Esophagus (tissue), 2 donors: ENCODE results near the gene F2RL2. TPM values are rescaled to one million over a fixed set of nuclear protein-coding genes. Genes with fewer than 3 reads are reported as not detected.

Experiments used
- H3K27ac ChIP-seq, 2 donors: one replicate each; pipeline ENCODE4 v1.5.1; 2013; ENCODE audit warnings: low read depth in 2 of 2, mild to moderate bottlenecking in 2 of 2, inconsistent platforms in 1 of 2, low read length in 1 of 2, moderate library complexity in 1 of 2
- H3K27me3 ChIP-seq, 2 donors: one replicate each; pipeline ENCODE4 v1.6.1; 2013; ENCODE audit warnings: low read length in 2 of 2, control low read depth in 1 of 2, mild to moderate bottlenecking in 1 of 2; ENCODE audit not compliant: insufficient read depth in 2 of 2, control insufficient read depth in 1 of 2
- H3K36me3 ChIP-seq, 2 donors: one replicate each; pipeline ENCODE4 v1.6.1; 2013; ENCODE audit warnings: low read length in 1 of 2; ENCODE audit not compliant: control insufficient read depth in 2 of 2, insufficient read depth in 2 of 2
- H3K4me1 ChIP-seq, 2 donors: one replicate each; pipeline ENCODE4 v1.6.1; 2013; ENCODE audit warnings: low read length in 1 of 2; ENCODE audit not compliant: control insufficient read depth in 2 of 2, insufficient read depth in 2 of 2
- H3K4me3 ChIP-seq, 2 donors: one replicate each; pipeline ENCODE4 v1.5.1; 2013; ENCODE audit warnings: low read length in 2 of 2, mild to moderate bottlenecking in 2 of 2, low read depth in 1 of 2, moderate library complexity in 1 of 2
- H3K9me3 ChIP-seq, 2 donors: one replicate each; pipeline ENCODE4 v1.6.1; 2013; ENCODE audit warnings: mild to moderate bottlenecking in 2 of 2, low read depth in 1 of 2, low read length in 1 of 2, moderate library complexity in 1 of 2; ENCODE audit not compliant: control insufficient read depth in 2 of 2, insufficient read depth in 1 of 2
- WGBS, 2 donors: extraction: QIAGEN DNeasy Blood & Tissue Kit; methylation state at CpG; one replicate each; pipeline ENCODE4 v1.1.7; 2013; 5-methylcytosine and 5-hydroxymethylcytosine counted together
- polyA plus RNA-seq, 2 donors: library from polyadenylated mRNA; stranded (reverse); fragments of 200-250 nt; gene quantifications; one replicate each; pipeline ENCODE4 v1.2.3, GENCODE V29; 2013
- donor health status: healthy with polysubstance abuse.
- donor health status: Bipolar disorder and iron deficiency.

F2RL2 gene
- polyA plus RNA-seq, 2 donors = 0.06 to 0.21 TPM

DNA sequence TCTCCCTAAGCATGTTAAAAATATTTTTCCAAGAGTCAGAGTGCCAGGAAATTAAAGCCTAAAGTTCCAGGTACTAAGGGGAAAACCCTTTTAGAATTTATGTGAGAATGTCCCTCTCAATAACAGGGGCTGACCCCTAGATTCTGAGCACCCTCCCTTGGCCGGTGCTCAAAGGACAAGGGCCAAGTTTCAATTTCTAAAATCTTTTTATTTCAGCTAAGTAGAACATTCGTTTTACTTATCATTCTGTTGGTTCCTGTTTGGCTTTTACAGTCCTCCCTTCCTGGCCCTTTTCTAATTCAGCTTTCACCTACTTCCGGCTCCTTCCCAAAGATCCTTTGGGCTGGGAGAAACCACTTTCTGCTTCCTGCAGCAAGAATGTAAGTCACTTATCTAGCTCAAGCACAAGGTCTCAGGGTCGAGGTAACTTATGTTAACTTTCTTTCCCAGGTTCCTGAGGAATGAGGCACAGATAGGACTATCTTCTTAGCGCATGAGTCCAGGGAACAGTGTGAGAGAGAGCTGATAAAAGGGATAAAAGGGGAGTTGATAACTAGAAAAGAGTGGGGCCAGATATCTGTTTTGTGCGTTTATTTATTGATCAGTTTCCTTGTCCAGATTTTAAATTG, 34.6 kb upstream of the F2RL2 start:
- H3K27me3 ChIP-seq = no peaks in the 10 kb centered on the region
- 58 to 70% methylated on average over 6 of the region's 6 CpGs for WGBS, 2 donors
- H3K27ac ChIP-seq = no peak overlapping the region
- no peaks in the 10 kb centered on the region for H3K36me3 ChIP-seq
- no peaks in the 10 kb centered on the region for H3K4me1 ChIP-seq
- H3K9me3 ChIP-seq = no peaks in the 10 kb centered on the region
- H3K4me3 ChIP-seq = no peak overlapping the region

DNA sequence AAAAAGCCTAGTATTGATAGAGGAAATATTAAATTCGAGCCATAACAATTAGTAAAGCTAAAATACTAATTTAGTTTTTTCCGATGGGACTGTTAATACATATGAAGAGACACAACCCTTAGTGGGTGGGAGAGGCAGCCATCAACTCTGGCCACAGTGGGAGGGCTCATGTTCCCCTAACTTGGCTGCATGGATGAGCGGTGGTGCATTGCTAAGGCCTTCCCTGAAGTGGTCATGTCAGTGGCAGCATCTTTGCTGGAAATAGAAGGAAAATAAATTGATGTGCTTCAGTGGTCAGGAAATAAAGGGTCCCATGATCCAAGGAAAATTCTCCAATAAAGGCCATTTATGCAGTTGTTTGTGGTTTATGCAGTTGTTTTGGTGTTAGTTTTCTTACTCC, 33.9 kb upstream of the F2RL2 start:
- no peak overlapping the region for H3K27ac ChIP-seq
- no peak overlapping the region for H3K4me3 ChIP-seq
- WGBS, 2 donors = 96% methylated on average over 3 of the region's 3 CpGs

GRCh38 chr5:76652809-76653414, 29.7 kb upstream of the F2RL2 start:
- WGBS, 2 donors = 75 to 79% methylated on average over 3 of the region's 3 CpGs
- H3K36me3 ChIP-seq = no peaks in the 10 kb centered on the region
- no peaks in the 10 kb centered on the region for H3K27me3 ChIP-seq
- H3K4me3 ChIP-seq = no peak overlapping the region
- H3K27ac ChIP-seq = no peak overlapping the region
- H3K9me3 ChIP-seq = no peaks in the 10 kb centered on the region
- no peaks in the 10 kb centered on the region for H3K4me1 ChIP-seq

More for the DNA sequence above, 33.9 kb upstream of the F2RL2 start:
- no peaks in the 10 kb centered on the region for H3K9me3 ChIP-seq
- no peaks in the 10 kb centered on the region for H3K4me1 ChIP-seq
- no peaks in the 10 kb centered on the region for H3K27me3 ChIP-seq
- no peaks in the 10 kb centered on the region for H3K36me3 ChIP-seq

GRCh38 chr5:76649140-76649539, 25.9 kb upstream of the F2RL2 start:
- WGBS, 2 donors = 92 to 95% methylated on average over 2 of the region's 2 CpGs
- no peaks in the 10 kb centered on the region for H3K27me3 ChIP-seq
- no peaks in the 10 kb centered on the region for H3K36me3 ChIP-seq

GRCh38 chr5:76643371-76643770, 20.2 kb upstream of the F2RL2 start:
- no peaks in the 10 kb centered on the region for H3K9me3 ChIP-seq
- no peaks in the 10 kb centered on the region for H3K27me3 ChIP-seq
- no peaks in the 10 kb centered on the region for H3K36me3 ChIP-seq
- no peaks in the 10 kb centered on the region for H3K4me1 ChIP-seq
- no peak overlapping the region for H3K4me3 ChIP-seq
- no peak overlapping the region for H3K27ac ChIP-seq

More at GRCh38 chr5:76649140-76649539, 25.9 kb upstream of the F2RL2 start:
- Histone ChIP-seq H3K27ac (no peak overlapping the region), H3K9me3 (no peaks in the 10 kb centered on the region), H3K4me1 (no peaks in the 10 kb centered on the region), H3K4me3 (no peak overlapping the region)

DNA sequence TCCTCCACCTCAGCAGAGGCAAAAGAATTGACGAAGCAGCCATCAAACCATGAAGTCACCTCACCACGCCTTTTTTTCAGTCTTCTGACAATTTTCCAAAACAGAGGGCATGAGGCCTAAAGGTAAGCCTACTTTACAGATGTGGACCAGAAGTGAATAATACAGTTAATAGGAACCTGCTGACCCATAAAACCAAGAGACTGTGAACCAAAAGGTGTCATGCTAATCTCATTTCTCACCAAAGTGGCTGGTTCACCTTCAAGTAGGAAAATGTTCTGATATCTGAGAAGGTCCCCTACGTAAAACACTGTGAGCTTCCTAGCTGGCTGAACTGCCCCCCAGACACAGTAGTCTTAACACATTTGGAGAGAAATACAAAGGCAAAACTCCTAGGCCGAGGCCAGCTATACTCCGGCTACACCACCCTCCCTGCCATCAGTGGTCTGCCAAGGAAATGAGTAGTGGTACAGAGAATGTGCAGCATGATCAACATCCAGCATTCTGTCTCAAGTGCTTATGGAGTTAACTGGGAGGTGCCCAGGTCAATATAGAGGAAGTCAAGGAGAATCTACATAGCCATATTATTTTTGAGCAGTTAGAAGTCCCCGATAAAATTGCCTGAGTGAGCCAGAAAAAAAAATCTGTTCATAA, 19.3 kb upstream of the F2RL2 start:
- Histone ChIP-seq H3K9me3 (no peaks in the 10 kb centered on the region), H3K27me3 (no peaks in the 10 kb centered on the region), H3K36me3 (no peaks in the 10 kb centered on the region), H3K4me3 (no peak overlapping the region), H3K4me1 (no peaks in the 10 kb centered on the region), H3K27ac (no peak overlapping the region)
- WGBS, 2 donors = 83 to 90% methylated on average over 6 of the region's 6 CpGs

DNA sequence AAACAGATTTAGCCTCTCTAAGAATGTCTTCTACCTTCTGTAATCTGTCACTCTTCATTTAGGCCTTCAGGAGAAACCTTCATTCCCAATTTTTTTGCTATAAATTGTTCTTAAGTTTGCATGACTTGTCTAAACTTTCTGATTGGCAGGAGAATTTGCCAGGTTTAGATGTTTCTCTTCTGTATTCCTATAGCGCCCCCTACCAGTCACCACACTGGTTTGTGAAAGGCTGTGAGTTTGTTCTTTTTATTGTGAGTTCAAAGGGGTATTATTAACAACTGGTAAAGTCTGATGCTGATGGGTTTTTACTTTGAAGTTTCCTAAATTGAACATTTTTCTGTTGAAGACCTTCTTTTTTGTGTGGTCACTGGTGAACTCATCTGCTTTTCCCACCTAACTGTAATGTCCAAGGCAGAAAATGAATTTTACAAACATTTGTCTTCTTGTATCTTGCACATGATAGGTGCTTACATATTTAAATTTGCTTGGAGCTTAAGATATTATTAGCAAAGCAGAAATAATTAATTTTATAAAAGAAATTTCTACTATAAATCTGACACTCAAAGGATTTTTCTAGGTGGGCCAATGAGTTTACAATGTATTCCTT, 18.4 kb upstream of the F2RL2 start:
- 14 to 19% methylated on average over 1 of the region's 1 CpG for WGBS, 2 donors
- no peaks in the 10 kb centered on the region for H3K9me3 ChIP-seq

DNA sequence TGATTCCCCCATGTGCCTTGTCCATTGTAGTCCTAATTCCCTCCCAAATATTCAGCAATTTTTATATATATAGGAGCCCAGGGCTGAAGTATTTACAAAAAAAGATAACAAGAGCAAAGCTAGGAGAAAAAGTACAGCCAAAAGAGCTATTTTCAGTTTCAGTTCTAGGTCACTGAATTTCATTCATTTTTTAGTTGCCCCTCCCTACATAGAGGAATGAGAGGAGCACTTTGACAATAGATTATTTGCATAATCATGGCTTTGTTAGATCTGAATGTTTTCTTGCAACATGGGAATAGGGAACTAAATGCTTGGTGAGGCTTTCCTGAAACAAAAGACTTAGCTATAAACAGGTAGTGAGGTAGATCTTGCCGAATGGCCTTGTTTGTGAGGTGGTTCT, 15.3 kb upstream of the F2RL2 start:
- Histone ChIP-seq H3K27ac (no peak overlapping the region), H3K9me3 (no peaks in the 10 kb centered on the region), H3K27me3 (no peaks in the 10 kb centered on the region), H3K36me3 (no peaks in the 10 kb centered on the region), H3K4me3 (no peak overlapping the region), H3K4me1 (no peaks in the 10 kb centered on the region)
- 77 to 82% methylated on average over 1 of the region's 1 CpG for WGBS, 2 donors

More for the DNA sequence above, 18.4 kb upstream of the F2RL2 start:
- no peaks in the 10 kb centered on the region for H3K36me3 ChIP-seq
- H3K4me1 ChIP-seq = no peaks in the 10 kb centered on the region
- H3K4me3 ChIP-seq = no peak overlapping the region
- H3K27ac ChIP-seq = no peak overlapping the region
- no peaks in the 10 kb centered on the region for H3K27me3 ChIP-seq

DNA sequence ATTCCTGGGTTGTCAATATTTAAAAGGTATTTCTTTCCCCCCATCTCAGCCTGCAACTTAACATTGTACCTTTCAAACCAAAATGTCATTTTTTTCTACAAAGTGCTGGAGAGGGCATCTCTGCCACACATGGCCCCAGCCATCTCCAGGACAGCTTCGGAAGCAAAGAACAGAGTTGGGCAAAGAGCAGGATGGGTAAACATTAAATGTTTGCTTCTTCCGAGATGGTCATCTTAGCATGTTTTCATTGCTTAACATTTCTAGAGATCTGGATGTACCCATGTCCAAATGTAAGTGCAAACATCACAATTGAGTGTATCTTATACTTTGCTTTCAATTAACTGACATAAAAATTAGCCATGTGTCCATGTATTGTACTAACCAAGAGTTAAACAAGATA, 14.3 kb upstream of the F2RL2 start:
- no peaks in the 10 kb centered on the region for H3K36me3 ChIP-seq
- no peaks in the 10 kb centered on the region for H3K27me3 ChIP-seq
- no peaks in the 10 kb centered on the region for H3K4me1 ChIP-seq
- WGBS, 2 donors = 88 to 91% methylated on average over 2 of the region's 2 CpGs
- H3K9me3 ChIP-seq = no peaks in the 10 kb centered on the region
- H3K27ac ChIP-seq = no peak overlapping the region
- no peak overlapping the region for H3K4me3 ChIP-seq
